Inferior parietal cortex (tissue), 1 donor: Measurements from ENCODE around the gene CFD.
"Not testable (repeated sequence)": the region's sequence is repeated elsewhere in the genome, so short reads cannot be mapped to it uniquely, and the experiment has no call there.

ENCODE experiments used
- DNase-seq: peaks from one replicate; pipeline ENCODE4 v3.0.0-alpha.2; 2016; ENCODE audit errors: extremely low spot score

The CFD gene

DNA sequence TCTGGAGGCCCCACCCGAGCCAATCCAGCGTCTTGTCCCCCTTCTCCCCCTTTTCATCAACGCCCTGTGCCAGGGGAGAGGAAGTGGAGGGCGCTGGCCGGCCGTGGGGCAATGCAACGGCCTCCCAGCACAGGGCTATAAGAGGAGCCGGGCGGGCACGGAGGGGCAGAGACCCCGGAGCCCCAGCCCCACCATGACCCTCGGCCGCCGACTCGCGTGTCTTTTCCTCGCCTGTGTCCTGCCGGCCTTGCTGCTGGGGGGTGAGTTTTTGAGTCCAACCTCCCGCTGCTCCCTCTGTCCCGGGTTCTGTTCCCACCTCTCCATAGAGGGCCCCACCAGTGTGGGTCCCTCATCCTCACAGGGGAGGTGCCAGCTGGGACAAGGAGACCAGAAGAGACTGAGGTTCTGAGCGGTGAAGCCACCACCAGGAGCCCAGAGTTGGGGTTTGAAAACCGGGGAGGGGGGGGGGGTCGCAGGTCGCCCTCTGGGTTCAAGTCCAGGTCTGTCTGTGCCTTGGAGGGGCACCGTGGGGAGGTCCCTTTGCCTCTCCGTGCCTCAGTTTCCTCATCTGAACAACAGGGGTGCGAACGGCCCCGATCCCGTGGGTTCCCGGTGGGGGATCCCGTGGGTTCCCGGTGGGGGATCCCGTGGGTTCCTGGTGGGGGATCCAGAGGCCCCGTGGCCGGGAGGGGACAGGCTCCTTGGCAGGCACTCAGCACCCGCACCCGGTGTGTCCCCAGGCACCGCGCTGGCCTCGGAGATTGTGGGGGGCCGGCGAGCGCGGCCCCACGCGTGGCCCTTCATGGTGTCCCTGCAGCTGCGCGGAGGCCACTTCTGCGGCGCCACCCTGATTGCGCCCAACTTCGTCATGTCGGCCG is 7.1 kb upstream of the CFD start, which contains the start of gene ELANE:
ELANE (plus strand) TSS at position 168 of the 878 bp plus-strand sequence; CDS start at position 194, 26 bp downstream.
- no peak for DNase-seq

DNA sequence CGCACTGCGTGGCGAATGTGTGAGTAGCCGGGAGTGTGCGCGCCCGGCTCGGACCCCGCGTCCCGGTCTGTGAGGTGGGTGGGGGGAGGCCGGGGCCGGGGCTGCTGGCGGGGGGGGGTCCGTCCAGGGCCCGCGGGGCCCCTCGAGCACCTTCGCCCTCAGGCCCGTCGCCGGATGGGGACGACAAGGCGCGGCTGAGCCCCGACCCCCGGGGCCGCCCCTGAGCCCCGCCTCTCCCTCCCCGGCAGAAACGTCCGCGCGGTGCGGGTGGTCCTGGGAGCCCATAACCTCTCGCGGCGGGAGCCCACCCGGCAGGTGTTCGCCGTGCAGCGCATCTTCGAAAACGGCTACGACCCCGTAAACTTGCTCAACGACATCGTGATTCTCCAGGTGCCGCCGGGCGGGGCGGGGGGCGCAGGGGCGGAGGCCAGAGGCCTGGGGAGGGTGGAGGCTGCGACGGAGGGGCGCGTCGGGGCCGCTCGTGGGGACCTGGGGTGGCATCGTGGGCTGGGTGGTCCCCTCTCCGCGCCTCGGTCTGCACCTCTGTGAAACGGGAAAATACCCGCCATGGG is 6.4 kb upstream of the CFD start:
- DNase-seq: no peak

DNA sequence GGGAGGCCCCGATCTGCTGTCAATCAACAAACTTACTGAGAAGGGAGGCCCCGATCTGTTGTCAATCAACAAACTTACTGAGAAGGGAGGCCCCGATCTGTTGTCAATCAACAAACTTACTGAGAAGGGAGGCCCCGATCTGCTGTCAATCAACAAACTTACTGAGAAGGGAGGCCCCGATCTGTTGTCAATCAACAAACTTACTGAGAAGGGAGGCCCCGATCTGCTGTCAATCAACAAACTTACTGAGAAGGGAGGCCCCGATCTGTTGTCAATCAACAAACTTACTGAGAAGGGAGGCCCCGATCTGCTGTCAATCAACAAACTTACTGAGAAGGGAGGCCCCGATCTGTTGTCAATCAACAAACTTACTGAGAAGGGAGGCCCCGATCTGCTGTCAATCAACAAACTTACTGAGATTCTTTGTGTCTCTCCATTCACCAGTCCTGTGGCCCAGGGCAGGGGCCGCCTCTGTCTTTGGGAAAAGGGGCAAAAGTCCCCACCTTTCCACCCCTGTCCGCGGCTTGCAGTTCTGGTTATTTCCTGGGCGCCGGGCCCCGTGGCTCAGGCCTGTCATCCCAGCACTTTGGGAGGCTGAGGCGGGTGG is 5.7 kb upstream of the CFD start:
- not testable (repeated sequence) for DNase-seq

DNA sequence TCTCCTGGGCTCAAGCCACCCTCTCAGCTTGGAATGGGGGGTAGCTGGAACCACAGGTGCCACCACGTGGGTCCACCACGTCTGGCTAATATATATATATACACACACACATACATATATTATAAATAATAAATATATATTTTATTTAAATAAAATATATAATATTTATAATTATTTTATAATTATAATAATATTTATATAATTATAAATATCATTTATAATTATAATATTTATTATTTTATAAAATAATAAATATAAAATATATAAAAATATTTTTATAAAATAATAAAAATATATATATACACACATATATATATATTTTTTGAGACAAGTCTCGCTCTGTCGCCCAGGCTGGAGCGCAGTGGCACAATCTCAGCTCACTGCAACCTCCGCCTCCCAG is 4.9 kb upstream of the CFD start:
- no peak for DNase-seq

DNA sequence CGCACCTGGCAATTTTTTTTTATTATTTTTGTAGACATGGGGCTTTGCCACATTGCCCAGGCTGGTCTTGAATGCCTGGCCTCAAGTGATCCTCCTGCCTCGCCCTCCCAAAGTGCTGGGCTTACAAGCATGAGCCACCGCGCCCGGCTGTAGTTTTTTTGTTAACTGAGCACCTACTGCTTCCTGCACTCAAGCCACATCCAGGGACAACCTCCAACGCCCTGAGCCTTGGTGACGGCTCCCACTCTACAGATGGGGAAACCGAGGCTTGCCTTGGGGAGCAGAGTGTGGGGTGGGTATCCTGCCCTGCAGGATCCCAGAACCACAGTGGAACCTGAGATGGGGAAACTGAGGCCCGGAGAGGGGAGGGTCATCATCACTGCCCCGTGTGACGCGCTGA is 4.3 kb upstream of the CFD start:
- no peak for DNase-seq

DNA sequence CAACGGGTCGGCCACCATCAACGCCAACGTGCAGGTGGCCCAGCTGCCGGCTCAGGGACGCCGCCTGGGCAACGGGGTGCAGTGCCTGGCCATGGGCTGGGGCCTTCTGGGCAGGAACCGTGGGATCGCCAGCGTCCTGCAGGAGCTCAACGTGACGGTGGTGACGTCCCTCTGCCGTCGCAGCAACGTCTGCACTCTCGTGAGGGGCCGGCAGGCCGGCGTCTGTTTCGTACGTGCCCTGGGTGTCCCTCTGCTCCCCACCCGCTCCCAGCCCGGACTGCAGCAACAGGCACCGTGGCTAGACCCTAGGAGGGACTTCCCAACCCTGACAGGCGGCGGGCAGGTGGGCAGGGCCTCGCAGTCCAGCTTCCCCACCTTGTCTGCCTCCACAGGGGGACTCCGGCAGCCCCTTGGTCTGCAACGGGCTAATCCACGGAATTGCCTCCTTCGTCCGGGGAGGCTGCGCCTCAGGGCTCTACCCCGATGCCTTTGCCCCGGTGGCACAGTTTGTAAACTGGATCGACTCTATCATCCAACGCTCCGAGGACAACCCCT is 3.8 kb upstream of the CFD start:
- no peak for DNase-seq

DNA sequence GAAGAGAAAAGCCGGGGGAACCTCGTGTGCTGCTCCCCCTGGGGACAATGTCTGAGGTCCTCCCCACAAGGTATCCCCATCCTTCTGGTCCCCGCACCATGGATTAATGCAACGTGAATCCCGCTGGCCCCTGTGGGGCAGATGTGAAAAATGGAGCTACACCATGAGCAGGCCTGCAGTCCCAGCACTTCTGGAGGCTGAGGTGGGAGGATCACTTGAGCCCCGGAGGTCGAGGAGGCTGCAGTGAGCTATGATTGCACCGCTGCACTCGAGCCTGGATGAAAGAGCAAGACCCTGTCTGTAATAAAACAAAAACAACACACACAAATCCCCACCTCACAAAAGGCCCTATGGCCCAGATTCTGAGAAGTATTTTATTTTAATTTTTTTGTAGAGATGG is 1.2 kb upstream of the CFD start:
- DNase-seq: no peak

DNA sequence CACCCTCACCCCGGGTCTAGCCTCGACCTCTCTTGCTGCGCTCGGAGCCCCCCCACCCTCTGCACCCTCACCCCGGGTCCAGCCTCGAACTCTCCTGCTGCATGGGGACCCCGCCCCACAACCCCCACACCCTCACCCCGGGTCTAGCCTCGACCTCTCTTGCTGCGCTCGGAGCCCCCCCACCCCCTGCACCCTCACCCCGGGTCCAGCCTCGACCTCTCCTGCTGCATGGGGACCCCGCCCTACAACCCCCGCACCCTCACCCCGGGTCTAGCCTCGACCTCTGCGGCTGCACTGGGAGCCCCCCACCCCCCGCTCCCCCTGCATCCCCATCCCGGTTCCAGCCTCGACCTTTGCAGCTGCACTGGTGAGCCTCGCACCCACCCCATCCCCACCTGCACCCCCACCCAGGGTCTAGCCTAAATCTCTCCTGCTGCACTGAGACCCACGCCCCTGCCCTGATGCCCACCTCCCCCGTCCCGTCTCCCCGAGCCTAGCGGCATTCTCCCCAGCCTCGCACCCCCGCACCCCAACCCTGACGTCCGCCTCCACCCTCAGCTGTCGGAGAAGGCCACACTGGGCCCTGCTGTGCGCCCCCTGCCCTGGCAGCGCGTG is 1.8 kb downstream of the CFD start:
- DNase-seq: no peak

DNA sequence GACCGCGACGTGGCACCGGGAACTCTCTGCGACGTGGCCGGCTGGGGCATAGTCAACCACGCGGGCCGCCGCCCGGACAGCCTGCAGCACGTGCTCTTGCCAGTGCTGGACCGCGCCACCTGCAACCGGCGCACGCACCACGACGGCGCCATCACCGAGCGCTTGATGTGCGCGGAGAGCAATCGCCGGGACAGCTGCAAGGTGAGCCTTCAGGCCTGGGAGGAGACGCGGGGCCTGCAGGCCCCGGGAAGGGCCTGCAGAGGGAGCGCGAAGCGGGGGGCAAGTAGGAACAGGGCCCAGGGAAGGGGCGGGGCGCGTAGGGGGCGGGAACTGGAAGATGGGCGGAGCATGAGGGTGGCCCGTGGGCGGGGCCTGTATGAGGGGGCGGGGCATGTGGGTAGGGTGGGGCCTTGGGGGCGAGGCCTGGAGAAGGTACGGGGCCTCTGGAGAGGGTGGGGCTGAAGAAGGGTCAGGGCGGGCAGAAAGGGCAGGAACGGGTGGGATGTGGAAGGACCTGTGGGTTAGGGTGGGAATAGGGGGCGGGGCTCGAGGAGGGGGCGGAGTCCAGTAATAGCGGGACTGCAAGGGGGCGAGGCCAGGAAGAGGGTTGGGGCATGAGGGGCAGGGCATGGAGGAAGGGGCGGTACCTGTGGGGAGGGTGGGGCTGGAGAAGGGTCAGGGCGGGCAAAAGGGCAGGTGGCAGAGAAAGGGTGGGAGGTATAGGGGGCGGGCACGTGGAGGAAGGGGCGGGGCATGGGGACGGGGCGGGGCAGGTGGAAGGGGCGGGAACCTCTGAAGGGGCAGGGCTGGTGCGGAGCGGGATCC is 2.5 kb downstream of the CFD start:
- no peak for DNase-seq

DNA sequence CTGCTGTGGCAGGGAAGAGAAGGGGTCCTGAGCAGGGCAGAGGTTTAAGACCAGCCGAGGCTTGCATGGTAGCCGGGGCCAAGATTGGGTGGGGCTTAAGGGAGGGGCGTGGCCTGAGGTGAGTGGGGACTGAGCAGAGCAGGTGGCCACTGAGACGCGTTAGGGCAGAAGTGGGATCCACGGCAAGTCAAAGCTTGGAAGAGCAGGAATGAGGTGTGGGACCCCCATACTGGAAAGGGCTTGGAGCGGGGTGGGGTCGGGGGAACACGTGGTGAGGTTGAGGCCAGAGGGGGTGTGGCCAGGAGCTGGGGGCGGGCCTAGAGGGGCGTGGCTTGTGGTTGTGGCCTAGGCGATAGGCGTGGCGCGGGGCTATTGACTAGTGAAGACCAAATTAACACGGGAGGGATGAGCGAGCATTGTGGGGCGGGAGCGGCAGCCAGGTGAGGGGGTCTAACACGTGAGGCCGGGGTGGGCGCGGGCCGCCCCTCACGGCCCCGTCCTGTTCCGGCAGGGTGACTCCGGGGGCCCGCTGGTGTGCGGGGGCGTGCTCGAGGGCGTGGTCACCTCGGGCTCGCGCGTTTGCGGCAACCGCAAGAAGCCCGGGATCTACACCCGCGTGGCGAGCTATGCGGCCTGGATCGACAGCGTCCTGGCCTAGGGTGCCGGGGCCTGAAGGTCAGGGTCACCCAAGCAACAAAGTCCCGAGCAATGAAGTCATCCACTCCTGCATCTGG is 3.3 kb downstream of the CFD start:
- no peak for DNase-seq

DNA sequence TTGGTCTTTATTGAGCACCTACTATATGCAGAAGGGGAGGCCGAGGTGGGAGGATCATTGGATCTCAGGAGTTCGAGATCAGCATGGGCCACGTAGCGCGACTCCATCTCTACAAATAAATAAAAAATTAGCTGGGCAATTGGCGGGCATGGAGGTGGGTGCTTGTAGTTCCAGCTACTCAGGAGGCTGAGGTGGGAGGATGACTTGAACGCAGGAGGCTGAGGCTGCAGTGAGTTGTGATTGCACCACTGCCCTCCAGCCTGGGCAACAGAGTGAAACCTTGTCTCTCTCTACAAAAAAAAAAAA is 3.8 kb downstream of the CFD start:
- DNase-seq: no peak

DNA sequence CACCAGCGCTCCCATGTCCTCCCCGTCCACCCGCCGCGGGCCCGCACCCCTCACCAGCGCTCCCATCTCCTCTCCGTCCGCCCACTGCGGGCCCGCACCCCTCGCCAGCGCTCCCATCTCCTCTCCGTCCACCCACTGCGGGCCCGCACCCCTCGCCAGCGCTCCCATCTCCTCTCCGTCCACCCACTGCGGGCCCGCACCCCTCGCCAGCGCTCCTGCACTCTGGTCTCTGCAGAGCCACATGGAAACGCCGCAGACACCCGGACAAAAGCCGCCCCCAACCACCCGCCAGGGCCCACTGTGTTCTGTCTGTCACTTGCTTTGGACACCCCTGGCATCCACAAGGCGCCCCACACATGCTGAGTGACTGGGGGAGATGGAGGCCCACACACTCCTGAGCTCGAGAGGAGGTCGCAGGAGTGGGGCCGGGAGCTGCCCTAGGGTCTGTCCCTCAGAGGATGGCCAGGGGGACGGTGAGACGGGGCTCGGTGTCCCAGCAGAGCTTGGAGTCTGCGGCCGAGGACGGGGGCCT is 7.4 kb downstream of the CFD start:
- DNase-seq: no peak

DNA sequence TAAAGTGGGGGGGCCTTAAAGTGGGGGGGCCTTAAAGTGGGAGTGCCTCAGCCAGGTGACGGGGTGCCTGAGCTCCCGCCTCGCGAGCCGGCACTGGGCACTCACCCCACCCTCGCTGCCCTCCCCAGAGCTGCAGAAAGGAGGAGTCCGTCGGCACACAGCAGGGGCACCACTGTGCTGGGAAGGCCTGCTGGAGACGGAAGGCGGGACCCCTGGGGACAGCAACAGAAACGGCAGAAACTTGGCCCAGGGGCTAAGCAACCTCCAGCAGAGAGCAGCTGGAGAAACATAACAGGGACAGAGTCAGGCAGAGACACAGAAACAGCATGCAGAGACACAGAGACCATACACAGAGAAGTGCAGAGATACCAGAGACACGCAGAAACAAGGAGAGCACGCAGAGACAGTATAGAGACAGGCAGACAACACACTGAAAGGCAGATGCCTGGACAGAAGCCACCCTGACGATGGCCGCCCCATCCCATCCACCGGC is 7.9 kb downstream of the CFD start:
- no peak for DNase-seq

DNA sequence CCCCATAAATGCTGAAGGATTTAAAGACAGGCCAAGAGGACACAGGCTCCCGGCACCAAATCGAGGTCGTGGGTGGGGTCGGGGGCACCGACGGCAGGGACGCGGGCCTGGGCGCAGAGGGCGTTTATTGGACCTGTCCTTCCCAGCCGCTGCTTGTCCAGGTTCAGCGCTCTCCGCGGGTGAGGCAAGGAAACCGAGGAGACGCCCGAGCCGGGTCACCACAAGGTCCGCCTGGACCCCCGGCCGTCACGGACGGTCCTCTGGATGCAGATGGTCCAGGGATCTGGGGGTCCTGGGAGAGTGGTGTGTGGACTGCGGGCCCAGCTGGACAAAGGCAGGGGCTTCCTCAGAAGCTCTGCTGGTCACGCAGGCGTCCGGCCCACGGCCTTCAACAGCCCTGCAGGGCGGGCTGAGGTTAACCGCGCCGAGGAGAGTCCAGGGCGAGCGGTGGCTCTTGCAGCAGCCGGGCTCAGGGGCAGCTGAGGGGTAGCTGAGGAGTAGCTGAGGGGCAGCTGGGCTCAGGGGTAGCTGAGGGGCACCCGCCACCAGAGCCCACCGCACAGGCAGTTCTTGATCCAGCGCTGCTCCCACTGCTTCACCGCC is 8.5 kb downstream of the CFD start:
- no peak for DNase-seq

DNA sequence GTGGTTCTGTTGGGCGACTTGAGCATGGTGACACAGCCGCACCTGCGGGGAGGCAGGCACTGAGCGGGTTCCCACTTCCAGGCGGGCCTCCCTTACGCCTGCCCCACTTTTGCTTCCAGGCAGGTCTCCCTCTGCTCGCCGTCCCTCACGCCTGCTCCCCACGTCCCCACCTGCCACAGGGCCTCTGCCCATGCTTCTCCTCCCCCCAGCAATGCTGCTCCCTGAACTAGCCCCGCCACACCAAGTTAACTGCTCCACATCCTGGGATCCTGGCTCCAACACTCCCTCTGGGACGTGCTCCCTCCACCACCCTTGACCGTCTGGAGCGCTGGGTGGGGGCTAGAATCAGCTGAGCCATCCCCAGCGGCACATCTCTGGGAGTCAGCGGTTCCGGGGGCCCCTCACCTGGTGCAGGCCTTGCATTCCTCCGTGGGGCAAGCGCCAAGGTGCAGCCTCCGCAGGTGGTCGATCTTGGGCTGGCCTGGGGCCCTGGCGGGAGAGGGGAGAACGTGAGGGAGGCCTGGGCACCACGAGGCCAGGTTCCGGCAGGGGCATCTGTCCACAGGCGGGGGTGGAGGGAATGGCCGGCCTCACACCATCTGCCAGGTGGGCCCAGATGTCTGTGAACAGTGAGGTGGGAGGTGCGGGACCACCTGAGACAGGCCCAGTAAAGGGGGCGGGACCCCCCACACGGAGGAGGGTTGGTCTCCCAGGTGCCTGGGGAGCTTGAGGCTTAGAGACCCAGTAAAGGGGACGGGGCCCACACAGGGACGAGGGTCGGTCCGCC is 9.2 kb downstream of the CFD start:
- no peak for DNase-seq

DNA sequence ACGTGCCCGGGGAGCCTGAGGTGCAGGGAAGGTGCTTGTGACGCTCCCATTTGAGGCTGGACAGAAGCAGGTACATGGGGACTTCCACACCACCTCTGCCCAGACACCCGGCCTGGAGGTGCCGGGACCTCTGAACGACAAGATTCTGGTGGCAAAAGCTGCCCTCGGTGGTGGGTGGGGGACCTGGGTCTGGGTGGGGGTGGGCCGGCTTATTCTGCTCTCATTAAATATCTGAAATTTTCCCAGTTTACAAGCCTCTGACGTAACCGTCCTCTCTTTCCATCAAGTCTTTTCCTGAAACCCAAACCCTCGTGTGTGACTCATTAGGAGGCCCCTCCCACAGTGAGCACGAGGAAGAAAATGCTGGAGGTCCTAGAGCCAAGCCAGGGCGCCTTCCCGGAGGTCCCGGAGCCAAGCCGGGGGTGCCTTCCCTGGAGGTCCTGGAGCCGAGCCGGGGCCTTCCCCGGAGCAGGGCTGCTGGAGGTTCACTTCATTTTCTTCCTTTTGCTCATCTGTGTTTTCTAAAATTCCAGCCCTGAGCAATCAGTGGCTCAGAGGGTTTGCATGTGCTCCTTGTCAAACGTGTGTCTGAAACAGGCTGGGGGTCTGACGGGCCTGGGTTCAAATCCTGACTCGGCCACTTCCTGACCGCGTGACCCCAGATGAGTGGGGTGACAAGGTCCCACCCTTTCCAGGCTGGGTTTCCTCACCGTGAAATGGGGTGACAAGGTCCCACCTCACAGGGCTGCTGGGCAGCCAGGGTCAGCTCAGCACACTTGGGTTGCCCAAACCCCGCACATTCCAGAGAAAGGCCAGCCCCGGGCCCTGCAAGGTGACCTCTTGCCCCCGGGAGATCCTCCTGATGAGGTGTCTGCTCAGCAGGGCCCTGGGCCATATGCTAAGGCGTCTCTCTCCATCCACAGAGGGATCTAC is 10.0 kb downstream of the CFD start:
- DNase-seq: no peak

DNA sequence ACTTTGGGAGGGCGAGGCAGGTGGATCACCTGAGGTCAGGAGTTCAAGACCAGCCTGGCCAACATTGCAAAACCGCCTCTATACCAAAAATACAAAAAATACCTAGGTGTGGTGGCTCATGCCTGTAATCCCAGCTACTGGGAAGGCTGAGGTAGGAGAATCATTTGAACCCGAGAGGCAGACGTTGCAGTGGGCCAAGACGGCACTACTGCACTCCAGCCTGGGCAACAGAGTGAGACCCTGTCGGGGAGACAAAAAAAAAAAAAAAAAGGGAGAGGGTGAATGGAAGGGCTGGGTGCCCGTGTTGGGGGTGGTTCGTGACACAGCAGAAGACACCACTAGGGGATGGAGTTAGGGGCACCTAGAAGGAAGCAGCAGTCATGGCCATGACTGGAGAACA is 10.8 kb downstream of the CFD start:
- DNase-seq: no peak

DNA sequence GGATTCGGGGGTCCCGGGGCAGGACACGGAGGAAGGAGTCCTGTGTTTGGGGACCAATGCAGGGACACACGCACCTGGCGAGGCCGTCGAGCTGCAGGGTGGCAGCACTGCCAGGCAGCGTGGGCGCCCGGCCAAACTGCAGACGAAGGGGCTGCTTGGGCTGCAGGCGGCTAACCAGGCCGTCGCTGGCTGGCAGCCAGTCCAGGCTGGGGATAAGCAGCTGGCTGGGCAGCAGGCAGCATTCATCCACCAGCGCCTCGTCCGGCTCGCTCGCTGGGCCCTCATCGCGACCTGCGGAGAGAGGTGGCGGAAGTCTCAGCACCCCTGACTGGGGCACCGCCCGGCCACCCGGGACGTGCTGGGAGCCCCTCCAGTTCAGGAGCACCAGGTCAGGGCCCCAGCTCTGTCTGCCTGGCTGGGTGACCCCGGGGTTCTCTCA is 11.5 kb downstream of the CFD start:
- DNase-seq: no peak
